ENCODE data around the gene TRAPPC12. TPM values are rescaled to one million over a fixed set of nuclear protein-coding genes. Genes with fewer than 3 reads are reported as not detected.

Gene TRAPPC12
- 84.2 and 85.0 TPM in 2 replicates for total RNA-seq (2022)
- Bru-seq, nascent RNA, result percentile 73 among the genes with signal in this experiment
- BruChase-seq, experiment 1, labeled RNA remaining after a 2-hour chase, result percentile 76 among the genes with signal in this experiment
- BruChase-seq, experiment 2, labeled RNA remaining after a 6-hour chase, result percentile 72 among the genes with signal in this experiment
- long read RNA-seq, transcript TRAPPC12-201 (12 exons, 2,508 nt), result major isoform, 16 of 44 reads
- long read RNA-seq, partial matches to known transcripts, result 12 of 44 reads
- long read RNA-seq, other reads (novel, unspliced or antisense), result 11 of 44 reads

GRCh38 chr2:3379647-3380534, at the start of gene TRAPPC12:
Gene TRAPPC12, plus strand, starts transcription at chr2:3379694. Its CDS starts 7,930 bp downstream, at chr2:3387624.
- peaks cover 6% of the 10 kb centered on the region for H3K4me1 Mint-ChIP-seq (ENCODE audit: low read depth, unreplicated experiment)
- no peaks in the 10 kb centered on the region for H3K9me3 Mint-ChIP-seq (ENCODE audit: unreplicated experiment)
- H3K36me3 Mint-ChIP-seq (ENCODE audit: insufficient read depth, unreplicated experiment), result peaks cover 13% of the 10 kb centered on the region
- H3K27me3 ChIP-seq (replicated peaks; ENCODE audit: control insufficient read depth, insufficient read depth, low read length), result no peaks in the 10 kb centered on the region
- no peaks in the 10 kb centered on the region for H3K9me3 ChIP-seq
- H3K36me3 ChIP-seq (ENCODE audit: control insufficient read depth, insufficient read depth, low read length), result no peaks in the 10 kb centered on the region
- TF ChIP-seq CTCF (IDR thresholded peaks at IDR 0.05; ENCODE audit: insufficient read depth in 1 of 2, low read depth in 1 of 2, low read length in 1 of 2, severe bottlenecking in 1 of 2, unreplicated experiment in 1 of 2), result peak in 1 of 2 experiments; percentile 79
- ChIA-PET CTCF (interaction anchor here (0.8 kb wide), 1 partner anchor 156 kb away, joined by 4 read pairs; no protein-coding TSS in a partner anchor), POLR2A (interaction anchor here (0.6 kb wide), 1 partner anchor 280 kb away, joined by 3 read pairs; no protein-coding TSS in a partner anchor)
- H3K4me1 ChIP-seq, result peaks cover 10% of the 10 kb centered on the region
- no TSS peak for BruUV-seq (replicated peaks)
- peak within 1 kb of the TSS; percentile 91 for H3K4me3 ChIP-seq (ENCODE audit: low read depth, low read length)
- peak; percentile 95 to 97 for DNase-seq
- peak within 1 kb of the TSS; percentile 99 for H3K4me3 Mint-ChIP-seq (ENCODE audit: unreplicated experiment)
- intact Hi-C loops (cut with micrococcal nuclease; ENCODE audit: unreplicated experiment), result loop anchor here (1.0 to 5.0 kb wide), 3 partner anchors 137 to 195 kb away; partner anchors contain the start of genes ADI1, RNASEH1 and RPS7
- peak within 1 kb of the TSS; percentile 96 for H3K27ac Mint-ChIP-seq (ENCODE audit: unreplicated experiment)
- H3K27me3 Mint-ChIP-seq (ENCODE audit: insufficient read depth, unreplicated experiment), result no peaks in the 10 kb centered on the region

- peaks cover 13% of the 10 kb centered on the region for H3K9me3 Mint-ChIP-seq (ENCODE audit: unreplicated experiment)
- Histone ChIP-seq H3K4me3 (ENCODE audit: low read depth, low read length) (no peak overlapping the region), H3K36me3 (ENCODE audit: control insufficient read depth, insufficient read depth, low read length) (peaks cover 3% of the 10 kb centered on the region), H3K4me1 (no peaks in the 10 kb centered on the region), H3K27me3 (replicated peaks; ENCODE audit: control insufficient read depth, insufficient read depth, low read length) (no peaks in the 10 kb centered on the region), H3K9me3 (no peaks in the 10 kb centered on the region)
- DNase-seq, result no peak
- ChIA-PET POLR2A (no interaction called here), CTCF (no interaction called here)
- H3K4me1 Mint-ChIP-seq (ENCODE audit: low read depth, unreplicated experiment), result no peaks in the 10 kb centered on the region
- intact Hi-C loops (cut with micrococcal nuclease; ENCODE audit: unreplicated experiment), result no loop called here
- TF ChIP-seq CTCF (IDR thresholded peaks at IDR 0.05; ENCODE audit: insufficient read depth in 1 of 2, low read depth in 1 of 2, low read length in 1 of 2, severe bottlenecking in 1 of 2, unreplicated experiment in 1 of 2), result no peak
- peaks cover 22% of the 10 kb centered on the region for H3K36me3 Mint-ChIP-seq (ENCODE audit: insufficient read depth, unreplicated experiment)
- H3K27ac Mint-ChIP-seq (ENCODE audit: unreplicated experiment), result no peak overlapping the region
- H3K27me3 Mint-ChIP-seq (ENCODE audit: insufficient read depth, unreplicated experiment), result no peaks in the 10 kb centered on the region
- BruUV-seq (replicated peaks), result no TSS peak
- H3K4me3 Mint-ChIP-seq (ENCODE audit: unreplicated experiment), result no peak overlapping the region
Observed at GRCh38 chr2:3332133-3332532, 47.4 kb upstream of the TRAPPC12 start.

All from Caco-2 (cell line).